ENCODE measurements around the gene ELOB.

Gene ELOB

DNA sequence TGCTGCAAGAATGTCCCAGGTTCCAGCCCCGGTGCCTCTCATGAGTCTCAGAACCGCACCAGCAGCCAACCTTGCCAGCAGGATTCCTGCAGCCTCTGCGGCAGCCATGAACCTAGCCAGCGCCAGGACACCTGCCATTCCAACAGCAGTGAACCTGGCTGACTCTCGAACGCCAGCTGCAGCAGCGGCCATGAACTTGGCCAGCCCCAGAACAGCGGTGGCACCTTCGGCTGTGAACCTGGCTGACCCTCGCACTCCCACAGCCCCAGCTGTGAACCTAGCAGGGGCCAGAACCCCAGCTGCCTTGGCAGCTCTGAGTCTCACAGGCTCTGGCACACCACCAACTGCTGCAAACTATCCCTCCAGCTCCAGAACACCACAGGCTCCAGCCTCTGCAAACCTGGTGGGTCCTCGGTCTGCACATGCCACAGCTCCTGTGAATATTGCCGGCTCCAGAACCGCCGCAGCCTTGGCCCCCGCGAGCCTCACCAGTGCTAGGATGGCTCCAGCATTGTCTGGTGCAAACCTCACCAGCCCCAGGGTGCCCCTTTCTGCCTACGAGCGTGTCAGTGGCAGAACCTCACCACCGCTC is 9.8 kb downstream of the ELOB start:
- no peak for DNase-seq (ENCODE audit: low read depth)

DNA sequence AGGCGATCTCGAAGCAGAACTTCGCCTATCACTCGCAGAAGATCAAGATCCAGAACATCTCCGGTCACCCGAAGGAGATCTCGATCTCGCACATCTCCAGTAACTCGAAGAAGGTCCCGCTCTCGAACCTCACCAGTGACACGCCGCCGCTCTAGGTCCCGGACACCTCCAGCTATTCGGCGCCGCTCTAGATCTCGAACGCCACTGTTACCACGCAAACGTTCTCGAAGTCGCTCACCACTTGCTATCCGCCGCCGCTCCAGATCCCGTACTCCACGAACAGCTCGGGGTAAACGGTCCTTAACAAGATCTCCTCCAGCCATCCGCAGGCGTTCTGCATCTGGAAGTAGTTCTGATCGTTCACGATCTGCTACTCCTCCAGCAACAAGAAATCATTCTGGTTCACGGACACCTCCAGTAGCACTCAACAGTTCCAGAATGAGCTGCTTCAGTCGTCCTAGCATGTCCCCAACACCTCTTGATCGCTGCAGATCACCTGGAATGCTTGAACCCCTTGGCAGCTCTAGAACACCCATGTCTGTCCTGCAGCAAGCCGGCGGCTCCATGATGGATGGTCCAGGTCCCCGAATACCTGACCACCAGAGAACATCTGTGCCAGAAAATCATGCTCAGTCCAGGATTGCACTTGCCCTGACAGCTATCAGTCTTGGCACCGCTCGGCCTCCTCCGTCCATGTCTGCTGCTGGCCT is 10.5 kb downstream of the ELOB start:
- no peak for DNase-seq (ENCODE audit: low read depth)

DNA sequence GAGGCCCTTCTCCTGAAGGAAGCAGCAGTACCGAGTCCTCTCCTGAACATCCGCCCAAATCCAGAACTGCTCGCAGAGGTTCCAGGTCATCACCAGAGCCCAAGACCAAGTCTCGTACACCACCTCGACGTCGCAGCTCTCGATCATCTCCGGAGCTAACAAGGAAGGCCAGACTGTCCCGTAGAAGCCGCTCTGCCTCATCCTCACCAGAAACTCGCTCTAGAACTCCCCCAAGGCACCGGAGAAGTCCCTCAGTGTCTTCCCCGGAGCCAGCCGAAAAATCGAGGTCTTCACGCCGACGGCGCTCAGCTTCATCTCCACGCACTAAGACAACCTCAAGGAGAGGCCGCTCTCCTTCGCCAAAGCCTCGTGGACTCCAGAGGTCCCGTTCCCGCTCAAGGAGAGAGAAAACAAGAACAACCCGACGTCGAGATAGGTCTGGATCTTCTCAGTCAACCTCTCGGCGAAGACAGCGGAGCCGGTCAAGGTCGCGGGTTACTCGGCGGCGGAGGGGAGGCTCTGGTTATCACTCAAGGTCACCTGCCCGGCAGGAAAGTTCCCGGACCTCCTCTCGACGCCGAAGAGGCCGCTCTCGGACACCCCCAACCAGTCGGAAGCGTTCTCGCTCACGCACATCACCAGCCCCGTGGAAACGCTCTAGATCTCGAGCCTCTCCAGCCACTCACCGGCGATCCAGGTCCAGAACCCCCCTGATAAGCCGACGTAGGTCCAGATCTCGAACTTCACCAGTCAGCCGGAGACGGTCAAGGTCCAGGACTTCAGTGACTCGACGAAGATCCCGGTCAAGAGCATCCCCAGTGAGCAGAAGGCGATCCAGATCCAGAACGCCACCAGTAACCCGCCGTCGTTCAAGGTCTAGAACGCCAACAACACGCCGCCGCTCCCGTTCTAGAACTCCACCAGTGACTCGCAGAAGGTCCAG is 11.3 kb downstream of the ELOB start:
- no peak for DNase-seq (ENCODE audit: low read depth)

DNA sequence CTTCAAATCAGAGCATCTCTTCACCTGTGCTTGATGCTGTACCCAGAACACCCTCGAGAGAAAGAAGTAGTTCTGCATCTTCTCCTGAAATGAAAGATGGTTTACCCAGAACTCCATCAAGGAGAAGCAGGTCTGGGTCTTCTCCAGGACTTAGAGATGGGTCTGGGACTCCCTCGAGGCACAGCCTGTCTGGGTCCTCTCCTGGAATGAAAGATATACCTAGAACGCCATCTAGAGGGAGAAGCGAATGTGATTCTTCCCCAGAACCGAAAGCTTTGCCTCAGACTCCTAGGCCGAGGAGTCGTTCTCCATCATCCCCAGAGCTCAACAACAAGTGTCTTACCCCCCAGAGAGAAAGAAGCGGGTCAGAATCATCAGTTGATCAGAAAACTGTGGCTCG is 12.4 kb downstream of the ELOB start:
- DNase-seq (ENCODE audit: low read depth): no peak

DNA sequence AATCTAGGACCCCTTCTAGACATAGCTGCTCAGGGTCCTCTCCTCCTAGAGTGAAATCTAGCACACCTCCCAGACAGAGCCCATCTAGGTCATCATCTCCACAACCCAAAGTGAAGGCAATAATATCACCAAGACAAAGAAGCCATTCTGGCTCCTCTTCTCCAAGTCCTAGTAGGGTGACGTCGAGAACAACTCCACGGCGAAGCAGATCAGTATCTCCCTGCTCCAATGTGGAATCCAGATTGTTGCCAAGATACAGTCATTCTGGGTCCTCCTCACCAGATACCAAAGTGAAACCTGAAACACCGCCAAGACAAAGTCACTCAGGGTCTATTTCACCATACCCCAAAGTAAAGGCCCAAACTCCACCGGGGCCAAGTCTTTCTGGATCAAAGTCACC is 13.9 kb downstream of the ELOB start:
- DNase-seq (ENCODE audit: low read depth): no peak

DNA sequence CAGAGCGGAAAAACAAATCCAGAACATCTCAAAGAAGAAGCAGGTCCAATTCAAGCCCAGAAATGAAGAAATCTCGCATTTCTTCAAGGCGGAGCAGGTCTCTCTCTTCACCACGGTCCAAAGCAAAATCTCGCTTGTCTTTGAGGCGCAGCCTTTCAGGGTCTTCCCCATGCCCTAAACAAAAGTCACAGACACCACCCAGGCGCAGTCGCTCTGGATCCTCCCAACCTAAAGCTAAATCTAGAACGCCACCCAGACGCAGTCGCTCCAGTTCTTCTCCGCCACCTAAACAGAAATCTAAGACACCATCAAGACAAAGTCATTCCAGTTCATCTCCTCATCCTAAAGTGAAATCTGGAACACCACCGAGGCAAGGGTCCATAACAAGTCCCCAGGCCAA is 14.4 kb downstream of the ELOB start:
- no peak for DNase-seq (ENCODE audit: low read depth)

DNA sequence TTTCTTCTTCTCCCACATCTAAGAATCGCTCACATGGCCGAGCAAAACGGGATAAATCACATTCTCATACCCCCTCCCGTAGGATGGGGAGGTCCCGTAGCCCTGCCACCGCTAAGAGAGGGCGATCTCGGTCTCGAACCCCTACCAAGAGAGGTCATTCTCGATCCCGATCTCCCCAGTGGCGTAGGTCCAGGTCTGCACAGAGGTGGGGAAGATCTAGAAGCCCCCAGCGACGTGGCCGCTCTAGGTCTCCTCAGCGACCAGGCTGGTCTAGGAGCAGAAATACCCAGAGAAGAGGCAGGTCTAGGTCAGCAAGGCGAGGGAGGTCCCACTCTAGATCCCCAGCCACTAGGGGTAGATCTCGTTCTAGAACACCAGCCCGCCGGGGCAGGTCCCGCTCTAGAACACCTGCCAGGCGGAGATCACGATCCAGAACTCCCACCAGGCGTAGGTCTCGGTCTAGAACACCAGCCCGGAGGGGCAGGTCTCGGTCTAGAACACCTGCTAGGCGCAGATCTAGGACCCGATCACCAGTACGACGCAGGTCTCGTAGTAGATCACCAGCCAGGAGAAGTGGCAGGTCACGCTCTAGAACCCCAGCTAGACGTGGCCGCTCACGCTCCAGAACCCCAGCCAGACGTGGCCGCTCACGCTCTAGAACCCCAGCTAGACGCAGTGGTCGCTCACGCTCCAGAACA is 15.0 kb downstream of the ELOB start:
- DNase-seq (ENCODE audit: low read depth): no peak

DNA sequence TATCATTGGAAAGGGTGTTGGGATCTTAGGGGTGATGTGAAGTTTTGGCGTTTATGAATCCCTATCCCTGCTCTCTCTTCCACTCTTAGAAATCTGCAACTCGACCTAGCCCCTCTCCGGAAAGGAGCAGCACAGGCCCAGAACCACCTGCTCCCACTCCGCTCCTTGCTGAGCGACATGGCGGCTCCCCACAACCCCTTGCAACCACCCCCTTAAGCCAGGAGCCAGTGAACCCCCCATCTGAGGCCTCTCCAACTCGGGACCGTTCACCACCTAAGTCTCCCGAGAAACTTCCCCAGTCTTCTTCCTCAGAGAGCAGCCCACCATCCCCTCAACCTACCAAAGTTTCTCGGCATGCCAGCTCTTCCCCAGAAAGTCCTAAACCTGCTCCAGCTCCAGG is 15.6 kb downstream of the ELOB start:
- no peak for DNase-seq (ENCODE audit: low read depth)

DNA sequence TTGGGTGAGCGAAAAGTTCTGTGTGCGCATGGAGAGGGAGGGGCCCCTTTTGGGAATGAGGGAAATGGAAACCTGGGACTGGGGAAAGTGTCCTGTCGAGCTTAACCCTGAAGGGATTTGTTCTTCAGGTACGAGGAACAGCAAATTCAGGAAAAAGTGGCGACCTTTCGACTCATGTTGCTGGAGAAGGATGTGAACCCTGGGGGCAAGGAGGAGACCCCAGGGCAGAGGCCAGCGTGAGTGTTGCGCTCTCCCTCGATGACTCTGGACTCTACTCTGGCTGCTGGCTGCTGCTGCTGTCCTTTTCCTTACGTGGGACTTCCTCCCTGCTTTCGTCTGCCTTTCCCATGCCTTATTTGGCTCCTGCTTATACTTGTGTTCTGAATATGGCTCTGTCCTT is 19.7 kb downstream of the ELOB start:
- no peak for DNase-seq (ENCODE audit: low read depth)

DNA sequence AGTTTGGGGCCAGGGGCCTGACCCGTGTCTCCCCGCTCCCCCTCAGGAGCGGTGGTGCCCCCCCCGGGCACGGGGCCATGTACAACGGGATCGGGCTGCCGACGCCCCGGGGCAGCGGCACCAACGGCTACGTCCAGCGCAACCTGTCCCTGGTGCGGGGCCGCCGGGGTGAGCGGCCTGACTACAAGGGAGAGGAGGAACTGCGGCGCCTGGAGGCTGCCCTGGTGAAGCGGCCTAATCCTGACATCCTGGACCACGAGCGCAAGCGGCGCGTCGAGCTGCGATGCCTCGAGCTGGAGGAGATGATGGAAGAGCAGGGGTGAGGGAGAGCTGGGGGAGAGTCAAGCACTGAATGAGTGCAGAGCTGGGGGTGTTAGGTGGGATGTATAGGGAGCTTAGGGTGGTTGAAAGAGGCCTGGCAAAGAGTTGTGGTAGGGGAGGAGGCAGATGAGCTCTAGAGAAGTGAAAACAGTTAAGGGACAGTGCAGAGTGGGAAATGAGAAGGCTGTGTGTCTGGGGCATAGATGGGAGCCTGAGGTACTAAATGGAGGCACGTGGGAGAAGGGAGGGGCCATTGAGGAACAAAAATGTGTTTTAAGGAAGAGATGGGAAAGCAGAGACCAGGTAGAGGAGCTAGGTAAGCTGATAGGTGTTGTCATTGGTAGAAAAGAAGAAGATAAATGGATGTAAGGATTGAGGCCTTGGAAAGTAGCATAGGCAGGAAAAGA is 20.6 kb downstream of the ELOB start:
- DNase-seq (ENCODE audit: low read depth): no peak

DNA sequence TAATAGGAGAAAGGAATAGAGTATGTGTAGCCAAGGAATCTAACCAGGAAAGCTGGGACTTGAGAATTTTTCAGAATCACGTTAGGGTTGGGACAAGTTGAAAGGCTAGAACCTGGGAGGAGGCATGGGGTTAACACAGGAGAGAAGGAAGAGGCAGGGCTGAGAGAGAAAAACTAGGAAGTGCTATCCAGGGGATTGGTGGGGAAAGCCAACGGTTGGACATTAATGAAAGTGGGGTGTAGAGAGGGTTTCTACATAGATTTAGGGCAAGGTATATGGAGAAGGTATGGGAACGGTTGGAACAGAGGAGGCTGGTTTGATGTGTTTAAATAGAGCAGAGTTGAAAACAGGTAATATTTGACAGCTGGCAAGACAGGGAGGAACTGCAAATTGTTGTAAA is 21.9 kb downstream of the ELOB start:
- DNase-seq (ENCODE audit: low read depth): no peak

DNA sequence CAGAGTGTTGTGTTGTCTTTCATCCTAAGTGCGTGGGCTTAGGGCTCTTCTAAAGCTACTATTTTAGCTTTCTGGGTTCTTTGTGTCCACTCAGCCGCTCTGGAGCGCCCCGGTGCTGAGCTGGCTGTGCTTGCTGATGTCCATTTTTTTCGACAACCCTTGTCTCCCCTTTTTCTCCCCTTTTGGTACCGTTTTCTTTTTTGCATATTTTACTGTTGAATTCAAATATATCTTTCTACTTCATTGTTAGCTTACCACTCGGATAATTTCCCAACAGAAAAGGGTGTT is 23.4 kb downstream of the ELOB start:
- no peak for DNase-seq (ENCODE audit: low read depth)

DNA sequence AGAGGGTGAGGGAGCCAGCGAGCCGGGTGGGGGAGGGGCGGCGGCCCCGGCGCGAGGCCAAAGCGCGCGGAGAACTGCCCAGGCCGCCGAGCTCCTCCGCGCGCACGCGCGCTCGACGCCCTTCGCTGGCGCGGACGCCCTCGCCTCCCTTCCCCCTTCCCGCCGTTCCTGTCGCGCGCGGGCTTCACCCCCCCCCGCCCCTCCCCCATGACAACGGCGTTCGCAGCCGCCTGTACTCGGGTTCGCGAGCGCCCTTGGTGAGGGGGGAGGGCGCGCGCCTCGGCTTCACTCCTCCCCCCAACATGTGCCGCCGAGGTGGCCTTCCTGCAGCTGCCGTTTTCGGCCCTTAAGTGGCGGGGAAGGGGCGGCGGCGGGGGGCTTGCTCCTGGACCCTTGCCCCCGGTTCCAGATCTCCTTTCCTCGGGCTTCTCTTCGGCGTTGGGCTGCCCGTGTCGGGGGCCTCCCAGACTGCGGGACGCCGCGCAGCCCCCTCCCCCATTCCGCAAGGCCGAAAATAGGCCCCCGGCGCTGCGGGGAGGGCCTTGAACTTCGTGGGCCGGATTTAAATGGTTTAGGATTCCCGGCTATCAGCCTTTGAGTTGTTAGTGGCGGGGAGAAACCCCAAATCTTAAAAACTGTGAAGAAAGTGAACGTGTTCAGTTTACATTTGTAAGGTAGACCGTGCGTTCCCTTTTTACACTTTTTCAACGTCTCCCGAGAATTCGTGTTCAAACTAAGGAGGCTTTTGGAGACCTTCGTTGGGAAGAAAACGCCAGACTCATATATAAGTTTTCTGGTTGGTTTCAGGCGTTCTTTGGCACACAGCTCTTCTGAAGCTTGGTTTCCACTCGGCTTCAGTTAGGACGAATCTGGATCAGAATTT is 24.0 kb downstream of the ELOB start:
- no peak for DNase-seq (ENCODE audit: low read depth)

DNA sequence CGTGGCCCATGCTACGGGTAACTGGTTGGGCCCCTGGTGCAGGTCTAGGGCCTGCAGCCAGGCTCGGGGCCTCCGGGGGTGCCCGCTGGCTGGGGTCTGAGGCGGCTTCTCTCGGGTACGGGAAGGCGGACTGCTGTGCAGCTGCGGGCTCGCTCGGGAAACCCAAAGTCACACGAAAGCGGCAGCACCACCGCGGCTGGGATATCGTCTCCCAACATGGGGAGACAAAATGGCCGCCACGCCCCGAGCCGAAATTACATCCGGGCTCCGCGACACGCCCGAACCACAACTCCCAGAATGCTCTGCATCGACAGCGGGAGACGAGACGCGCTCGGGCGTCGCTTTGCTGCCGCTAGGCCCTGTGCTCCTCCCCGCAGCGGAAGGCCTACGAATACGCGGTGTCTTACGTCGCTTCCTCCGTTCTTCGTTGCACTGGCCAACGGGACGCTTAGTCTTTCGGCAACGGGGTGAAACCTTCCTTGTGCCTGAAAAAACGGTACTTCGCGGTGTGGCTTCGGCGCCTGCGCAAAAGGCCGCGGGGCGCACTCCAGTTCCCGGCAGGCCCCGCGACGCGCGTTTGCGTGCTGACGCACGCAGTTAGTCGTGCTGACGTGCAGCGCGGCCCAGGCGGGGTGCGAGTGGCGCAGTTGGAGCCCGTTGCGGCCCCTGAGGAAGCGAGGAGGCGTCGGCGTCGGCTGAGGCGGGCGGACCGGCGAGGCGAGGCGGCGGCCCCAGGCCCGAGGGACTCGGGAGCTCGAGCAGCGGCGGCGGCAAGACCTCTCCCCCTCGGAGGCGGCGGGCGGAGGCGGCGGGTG is 24.8 kb downstream of the ELOB start, which contains the start of gene SRRM2:
SRRM2 (plus strand) TSS at position 604 of the 815 bp plus-strand sequence. CDS start 3,727 bp downstream, outside the sequence.
- peak; percentile 88 for DNase-seq (ENCODE audit: low read depth)

DNA sequence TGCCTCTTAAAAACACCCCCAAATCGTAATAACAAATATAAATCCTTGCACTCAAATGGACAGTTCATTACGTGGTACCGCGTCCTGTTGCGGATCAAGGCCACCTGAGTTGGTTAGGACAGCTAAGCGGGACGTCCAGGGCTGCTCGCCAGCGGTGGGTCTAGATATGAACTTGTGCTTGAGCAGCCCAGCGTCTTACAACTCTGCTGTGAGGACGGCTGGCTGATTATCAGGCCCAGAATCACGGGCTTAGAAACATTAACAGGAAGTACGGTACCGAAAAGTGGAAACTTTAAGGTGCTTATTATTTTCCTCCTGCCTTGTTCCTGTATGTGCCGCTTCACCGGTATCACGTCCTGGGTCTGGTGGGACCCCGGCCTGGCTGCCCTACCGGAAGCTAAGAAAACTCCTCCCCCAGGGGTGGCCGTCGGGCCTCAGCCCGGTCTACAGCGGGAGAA is 25.5 kb downstream of the ELOB start:
- DNase-seq (ENCODE audit: low read depth): no peak

DNA sequence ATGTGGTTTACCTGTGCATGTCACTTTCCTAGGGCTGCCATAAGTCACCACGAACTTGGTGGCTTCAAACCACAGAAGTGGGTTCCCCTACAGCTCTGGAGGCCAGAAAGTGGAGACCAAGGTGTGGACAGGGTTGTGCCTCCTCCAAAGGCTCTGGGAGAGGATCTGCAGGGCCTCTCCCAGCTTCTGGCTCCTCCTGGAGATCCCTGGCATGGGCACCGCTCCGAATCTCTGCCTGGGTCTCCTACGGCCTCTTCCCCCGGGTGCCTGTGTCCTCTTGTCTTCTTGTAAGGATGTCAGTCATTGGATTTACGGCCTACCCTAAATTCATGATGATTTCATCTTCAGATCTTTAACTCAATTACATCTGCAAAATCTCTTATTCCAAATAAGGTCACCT is 27.1 kb downstream of the ELOB start:
- DNase-seq (ENCODE audit: low read depth): no peak

DNA sequence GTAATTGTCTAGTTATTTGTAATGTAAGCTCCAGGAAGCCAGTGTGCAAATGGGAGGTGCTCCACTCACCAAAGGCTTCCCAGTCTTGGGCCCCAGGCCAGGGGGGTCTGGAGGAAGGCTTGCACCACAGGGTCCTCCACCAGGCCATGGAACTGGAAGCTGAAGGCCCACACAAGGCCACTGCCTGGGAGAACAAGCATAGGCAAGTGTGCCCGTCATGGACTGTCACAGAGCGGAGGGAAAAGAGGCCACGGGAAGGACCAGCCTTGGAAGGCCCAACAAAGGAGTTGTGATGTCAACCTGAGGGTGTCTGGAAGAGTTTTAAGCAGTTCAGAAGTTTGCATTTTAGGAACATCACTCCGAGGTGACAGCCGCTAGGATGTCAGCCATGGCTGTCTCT is 27.6 kb downstream of the ELOB start:
- no peak for DNase-seq (ENCODE audit: low read depth)

DNA sequence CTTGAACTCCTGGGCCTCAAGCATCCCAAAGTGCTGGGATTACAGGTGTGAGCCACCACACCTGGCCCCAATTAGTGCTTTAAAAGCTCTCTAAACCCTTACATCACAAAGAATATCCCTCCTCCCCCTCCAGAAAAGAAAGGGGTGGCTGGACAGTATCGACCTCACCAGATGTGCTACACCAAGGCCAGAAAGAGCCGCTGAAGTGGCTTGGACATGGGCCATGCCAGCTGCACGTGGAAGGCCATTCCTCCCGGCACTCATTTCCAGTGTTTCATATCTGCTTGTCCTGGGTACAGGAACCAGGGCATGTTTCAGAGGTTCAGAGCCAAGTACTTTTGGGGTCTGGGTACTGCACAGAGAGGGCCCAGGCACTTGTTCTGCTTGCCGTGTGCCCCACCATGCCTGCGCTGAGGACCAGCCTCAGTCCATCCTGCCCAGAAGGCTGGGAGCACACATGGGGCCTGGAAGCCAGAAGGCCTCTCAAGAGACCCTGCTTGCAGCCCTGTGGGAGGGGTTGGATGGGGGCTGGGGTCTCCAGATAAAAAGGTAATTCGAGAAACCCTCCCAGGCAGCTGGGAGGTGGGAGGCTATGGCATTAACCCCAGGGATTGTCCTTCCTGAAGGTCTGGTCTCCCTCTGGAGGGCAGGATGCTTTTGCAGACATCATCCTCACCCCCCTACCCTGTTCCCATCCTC is 28.2 kb downstream of the ELOB start:
- DNase-seq (ENCODE audit: low read depth): no peak

DNA sequence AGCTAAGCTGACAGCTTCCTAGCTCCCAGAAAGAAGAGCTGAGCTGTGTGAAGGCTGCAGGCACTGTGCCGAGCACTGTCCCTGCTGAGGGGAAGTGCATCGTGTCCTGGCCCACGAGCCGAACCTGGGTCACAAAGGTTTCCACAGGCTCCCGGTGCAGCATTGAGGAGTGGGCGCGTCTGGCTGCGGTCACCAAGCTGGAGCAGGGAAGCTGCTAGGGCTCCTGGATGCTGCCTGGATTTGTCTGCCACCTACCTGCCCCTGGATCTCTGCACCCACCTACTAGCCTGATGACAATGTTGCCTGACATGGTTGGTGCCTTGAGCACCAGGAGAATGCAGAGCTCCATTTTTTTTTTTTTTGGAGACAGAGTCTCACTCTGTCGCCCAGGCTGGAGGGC is 31.1 kb downstream of the ELOB start:
- no peak for DNase-seq (ENCODE audit: low read depth)
